IMR-90 (cell line): ENCODE data around the gene KRR1. TPM values are rescaled to one million over a fixed set of nuclear protein-coding genes. Genes with fewer than 3 reads are reported as not detected.

Experiments
- ATAC-seq: fragments of 200-7000 bp; cut with Tn5 transposase; 2 replicates; pipeline ENCODE4 v1.9.1; 2020; ENCODE audit warnings: low read depth, mild to moderate bottlenecking, moderate library complexity
- Bru-seq: library from RNA; stranded (reverse); fragments of 400-500 nt; gene quantifications from one replicate; lab custom pipeline; 2021; lab: Mats Ljungman, UMichigan
- BruChase-seq, 2 experiments: library from RNA; stranded (reverse); fragments of 400-500 nt; gene quantifications; one replicate each; lab custom pipeline; 2021; lab: Mats Ljungman, UMichigan
- BruUV-seq: library from RNA; stranded (reverse); fragments of 400-500 nt; replicated peaks from 2 replicates; lab custom pipeline; 2021; lab: Mats Ljungman, UMichigan
- CTCF ChIA-PET: fragments of 300-600 bp; formaldehyde crosslinking; extraction: SDS; loops from one replicate; lab custom pipeline; 2021; ENCODE audit warnings: antibody characterized with exemption; lab: Yijun Ruan, JAX
- POLR2A ChIA-PET: fragments of 300-600 bp; sonication (Branson Sonifier 250); formaldehyde crosslinking; loops from one replicate; lab custom pipeline; 2022; ENCODE audit warnings: antibody characterized with exemption; ENCODE audit not compliant: unreplicated experiment; lab: Charles Lee
- DNase-seq: peaks from one replicate; pipeline ENCODE4 v3.0.0; 2013
- H2AFZ ChIP-seq: replicated peaks from 2 replicates; pipeline ENCODE3; 2013; ENCODE audit warnings: low read length, mild to moderate bottlenecking; ENCODE audit not compliant: poor library complexity
- H2AK5ac ChIP-seq: 2 replicates; pipeline ENCODE4 v1.6.1; 2013; ENCODE audit warnings: low read depth, low read length, inconsistent platforms
- H2AK9ac ChIP-seq: replicated peaks from 2 replicates; pipeline ENCODE3; 2013; ENCODE audit warnings: mild to moderate bottlenecking, low read depth, low read length, moderate library complexity; ENCODE audit not compliant: poor library complexity
- H2BK120ac ChIP-seq: 2 replicates; pipeline ENCODE4 v1.6.1; 2013; ENCODE audit warnings: low read depth, low read length, inconsistent platforms
- H2BK15ac ChIP-seq: 3 replicates; pipeline ENCODE4 v1.6.1; 2013; ENCODE audit warnings: low read depth, low read length, inconsistent platforms
- H2BK20ac ChIP-seq: 2 replicates; pipeline ENCODE4 v1.6.1; 2013; ENCODE audit warnings: low read depth, mild to moderate bottlenecking, inconsistent platforms, low read length, moderate library complexity
- H2BK5ac ChIP-seq: 2 replicates; pipeline ENCODE4 v1.6.1; 2013; ENCODE audit warnings: mild to moderate bottlenecking, low read depth, low read length, inconsistent platforms; ENCODE audit not compliant: poor library complexity, severe bottlenecking
- H3K14ac ChIP-seq: replicated peaks from 2 replicates; pipeline ENCODE4 v1.6.1; 2013; ENCODE audit warnings: low read depth, low read length, inconsistent platforms
- H3K18ac ChIP-seq: 2 replicates; pipeline ENCODE4 v1.6.1; 2013; ENCODE audit warnings: low read depth, low read length, control low read depth
- H3K23ac ChIP-seq: 2 replicates; pipeline ENCODE4 v1.6.1; 2013; ENCODE audit warnings: low read depth, low read length, inconsistent platforms
- H3K27ac ChIP-seq: 2 replicates; pipeline ENCODE4 v1.5.1; 2013; ENCODE audit warnings: mild to moderate bottlenecking, control low read depth, low read length; ENCODE audit not compliant: insufficient read depth
- H3K27me3 ChIP-seq: 2 replicates; pipeline ENCODE4 v1.6.1; 2013; ENCODE audit warnings: low read length; ENCODE audit not compliant: control insufficient read depth, insufficient read depth
- H3K36me3 ChIP-seq: 2 replicates; pipeline ENCODE4 v1.6.1; 2013; ENCODE audit warnings: low read length, mixed read lengths; ENCODE audit not compliant: control insufficient read depth, insufficient read depth
- H3K4ac ChIP-seq: 2 replicates; pipeline ENCODE4 v1.6.1; 2013; ENCODE audit warnings: low read depth, low read length, inconsistent platforms
- H3K4me1 ChIP-seq: 2 replicates; pipeline ENCODE4 v1.6.1; 2013; ENCODE audit warnings: low read length, mixed read lengths; ENCODE audit not compliant: control insufficient read depth, insufficient read depth
- H3K4me2 ChIP-seq: 2 replicates; pipeline ENCODE4 v1.6.1; 2013; ENCODE audit warnings: low read depth, mild to moderate bottlenecking, control low read depth, low read length, moderate library complexity
- H3K4me3 ChIP-seq: 2 replicates; pipeline ENCODE4 v1.5.1; 2013; ENCODE audit warnings: low read depth, mild to moderate bottlenecking, control low read depth, low read length, moderate library complexity; ENCODE audit not compliant: insufficient read depth
- H3K56ac ChIP-seq: 2 replicates; pipeline ENCODE4 v1.6.1; 2013; ENCODE audit warnings: low read length, inconsistent platforms; ENCODE audit not compliant: insufficient read depth; ENCODE audit errors: extremely low read depth
- H3K79me1 ChIP-seq, 2 experiments: 2 replicates each; pipeline ENCODE4 v1.6.1; 2013; ENCODE audit warnings: low read length in 2 of 2, inconsistent platforms in 1 of 2, low read depth in 1 of 2
- H3K9ac ChIP-seq: 2 replicates; pipeline ENCODE4 v1.6.1; 2013; ENCODE audit warnings: low read depth, low read length, control low read depth
- H3K9me1 ChIP-seq: 2 replicates; pipeline ENCODE4 v1.6.1; 2013; ENCODE audit warnings: low read length, inconsistent platforms; ENCODE audit not compliant: insufficient read depth
- H3K9me3 ChIP-seq: 2 replicates; pipeline ENCODE4 v1.6.1; 2013; ENCODE audit warnings: low read length; ENCODE audit not compliant: control insufficient read depth, insufficient read depth
- H4K20me1 ChIP-seq: 2 replicates; pipeline ENCODE4 v1.6.1; 2013; ENCODE audit warnings: low read length, inconsistent platforms; ENCODE audit not compliant: insufficient read depth
- H4K5ac ChIP-seq: 2 replicates; pipeline ENCODE4 v1.6.1; 2013; ENCODE audit warnings: mild to moderate bottlenecking, low read depth, low read length, control low read depth
- H4K8ac ChIP-seq, 2 experiments: 2 replicates each; pipeline ENCODE4 v1.6.1; 2013; ENCODE audit warnings: low read depth in 2 of 2, low read length in 2 of 2, control low read depth in 1 of 2, inconsistent platforms in 1 of 2
- H4K91ac ChIP-seq: 2 replicates; pipeline ENCODE4 v1.6.1; 2013; ENCODE audit warnings: low read depth, low read length, inconsistent platforms; ENCODE audit not compliant: insufficient read depth
- FOS ChIP-seq: fragments of 150-350 bp; IDR thresholded peaks from 2 replicates; pipeline ENCODE4 v1.6.1; 2016; ENCODE audit warnings: low read depth, low read length
- MAZ ChIP-seq: IDR thresholded peaks from 2 replicates; pipeline ENCODE4 v1.6.1; 2012; ENCODE audit warnings: low read depth, mild to moderate bottlenecking, low read length, improper control_type of control experiment, moderate library complexity, borderline replicate concordance
- NFE2L2 ChIP-seq: fragments of 150-350 bp; IDR thresholded peaks from 2 replicates; pipeline ENCODE4 v1.6.1; 2016; ENCODE audit warnings: low read depth, mild to moderate bottlenecking, low read length
- POLR2A ChIP-seq: IDR thresholded peaks from 2 replicates; pipeline ENCODE4 v1.6.1; 2012; ENCODE audit warnings: mild to moderate bottlenecking, low read depth, low read length
- RCOR1 ChIP-seq: IDR thresholded peaks from 2 replicates; pipeline ENCODE4 v1.6.1; 2012; ENCODE audit warnings: mild to moderate bottlenecking, low read length, improper control_type of control experiment; ENCODE audit not compliant: insufficient replicate concordance
- RFX5 ChIP-seq: IDR thresholded peaks from 2 replicates; pipeline ENCODE4 v1.8.0; 2012; ENCODE audit warnings: low read depth, mild to moderate bottlenecking, low read length, moderate library complexity
- WGBS, 2 experiments: methylation state at CpG; one replicate each; pipeline versions ENCODE4 v1.1.5 to v1.1.7; 2013; ENCODE audit warnings: missing lambda C conversion rate in 2 of 2; ENCODE audit not compliant: insufficient read length in 1 of 2; ENCODE audit errors: extremely low coverage in 2 of 2; 5-methylcytosine and 5-hydroxymethylcytosine counted together
- dilution Hi-C: fragments of 300-500 bp; cut with HindIII; formaldehyde crosslinking; loops from one replicate; pipeline ENCODE4 v1.14.3; 2018; ENCODE audit warnings: low sequenced_read_pairs; ENCODE audit not compliant: unreplicated experiment
- in situ Hi-C: fragments of 300-500 bp; cut with MboI; formaldehyde crosslinking; loops from 3 replicates; pipeline ENCODE4 v1.14.3; 2019; ENCODE audit warnings: low sequenced_read_pairs, inconsistent platforms, mixed read lengths
- intact Hi-C: fragments of 100-400 bp; cut with micrococcal nuclease; formaldehyde crosslinking; loops from 2 replicates; pipeline ENCODE4 v1.10.0; 2022
- long read RNA-seq: library from polyadenylated mRNA; unstranded; transcript quantifications from one replicate; pipeline ENCODE4 v2.0.0, GENCODE V29; 2021; ENCODE audit not compliant: unreplicated experiment
- polyA plus RNA-seq, 3 experiments: library from polyadenylated mRNA; depleted of rRNA; stranded (reverse); fragments of >200 nt; gene quantifications; 2 replicates each; pipeline ENCODE4 v1.2.3, GENCODE V29; 2012; ENCODE audit warnings: low replicate concordance in 1 of 3
- total RNA-seq: library from RNA; depleted of rRNA; stranded (reverse); fragments of >200 nt; gene quantifications from 2 replicates; pipeline ENCODE4 v1.2.3, GENCODE V29; 2012; rRNA removed
- TF ChIP-seq, protein P1 (sequence below): fragments of 150-350 bp; IDR thresholded peaks from 2 replicates; pipeline ENCODE4 v1.6.1; 2016; ENCODE audit warnings: low read depth, mild to moderate bottlenecking, low read length, moderate library complexity, borderline replicate concordance

The KRR1 gene
- total RNA-seq (31.4 and 40.0 TPM in 2 replicates), polyA plus RNA-seq (2012; rRNA removed) (16.1 and 18.3 TPM in 2 replicates), Bru-seq, nascent RNA (percentile 79 among the genes with signal in this experiment), BruChase-seq, experiment 1, labeled RNA remaining after a 6-hour chase (percentile 76 among the genes with signal in this experiment), BruChase-seq, experiment 2, labeled RNA remaining after a 2-hour chase (percentile 86 among the genes with signal in this experiment)
- 0.74 and 1.2 TPM in 2 replicates for polyA plus RNA-seq (2012; cell fraction: cytosol; rRNA removed)
- polyA plus RNA-seq (2012; cell fraction: nucleus; rRNA removed; ENCODE audit: low replicate concordance) = 0.94 and 13.1 TPM in 2 replicates
- long read RNA-seq, full-length matches to known transcripts = 16 of 30 reads
- long read RNA-seq, partial matches to known transcripts = 4 of 30 reads
- long read RNA-seq, other reads (novel, unspliced or antisense) = 10 of 30 reads

- Histone ChIP-seq H2BK15ac (peak within 1 kb of the TSS; percentile 83; the same call in 2 of the 3 replicates), H4K91ac (peak within 1 kb of the TSS; percentile 83), H2AK9ac (peak within 1 kb of the TSS; percentile 56), H4K8ac (peak within 1 kb of the TSS; percentile 80 to 99), H3K9me3 (no peaks in the 10 kb centered on the region), H3K4ac (peak within 1 kb of the TSS; percentile 87), H3K27ac (peak within 1 kb of the TSS; percentile 66), H3K4me2 (peak within 1 kb of the TSS; percentile 83), H2BK120ac (peak within 1 kb of the TSS; percentile 67; the same call in 1 of the 2 replicates), H3K27me3 (no peaks in the 10 kb centered on the region), H3K4me3 (peak within 1 kb of the TSS; percentile 60), H4K5ac (peak within 1 kb of the TSS; percentile 81), H2AK5ac (peak within 1 kb of the TSS; percentile 65), H2AFZ (peak within 1 kb of the TSS; percentile 83), H3K36me3 (peaks cover 5% of the 10 kb centered on the region), H3K56ac (peak within 1 kb of the TSS; percentile 95), H3K9me1 (no peaks in the 10 kb centered on the region), H3K18ac (peak within 1 kb of the TSS; percentile 33), H2BK20ac (peak within 1 kb of the TSS; percentile 40), H3K79me1 (peaks cover 0 to 15% of the 10 kb centered on the region in 2 experiments; a peak in 3 of 4 replicates), H2BK5ac (peak within 1 kb of the TSS; percentile 69), H3K4me1 (0 out of 2 replicates have a peak, but pooled peaks cover 1% of the 10 kb centered on the region), H3K23ac (peak within 1 kb of the TSS; percentile 98), H3K14ac (peak within 1 kb of the TSS; percentile 97), H4K20me1 (no peaks in the 10 kb centered on the region), H3K9ac (peak within 1 kb of the TSS; percentile 85)
- TF ChIP-seq RCOR1 = no peak
- peak; percentile 76 for TF ChIP-seq POLR2A
- TF ChIP-seq FOS = no peak
- peak; percentile 9; the same call in 1 of the 2 replicates for TF ChIP-seq NFE2L2
- TF ChIP-seq, protein P1, sequence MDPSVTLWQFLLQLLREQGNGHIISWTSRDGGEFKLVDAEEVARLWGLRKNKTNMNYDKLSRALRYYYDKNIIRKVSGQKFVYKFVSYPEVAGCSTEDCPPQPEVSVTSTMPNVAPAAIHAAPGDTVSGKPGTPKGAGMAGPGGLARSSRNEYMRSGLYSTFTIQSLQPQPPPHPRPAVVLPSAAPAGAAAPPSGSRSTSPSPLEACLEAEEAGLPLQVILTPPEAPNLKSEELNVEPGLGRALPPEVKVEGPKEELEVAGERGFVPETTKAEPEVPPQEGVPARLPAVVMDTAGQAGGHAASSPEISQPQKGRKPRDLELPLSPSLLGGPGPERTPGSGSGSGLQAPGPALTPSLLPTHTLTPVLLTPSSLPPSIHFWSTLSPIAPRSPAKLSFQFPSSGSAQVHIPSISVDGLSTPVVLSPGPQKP = no peak
- peak; percentile 20; the same call in 1 of the 2 replicates for TF ChIP-seq MAZ
- TF ChIP-seq RFX5 = no peak
- in situ Hi-C loops = no loop called here
- CTCF ChIA-PET = interaction anchor here (0.8 kb wide), 1 partner anchor 14 kb away, joined by 3 read pairs; no protein-coding TSS in a partner anchor
- DNase-seq = peak; percentile 99
- 0% methylated on average over 18 of the region's 47 CpGs; no CpG with 5 or more reads in 1 of the 2 experiments for WGBS, 2 experiments
- peak; percentile 97 for ATAC-seq
- intact Hi-C loops = loop anchor here (5.0 to 10.0 kb wide), 2 partner anchors 311 to 943 kb away; no protein-coding TSS in a partner anchor
- BruUV-seq = no TSS peak
- dilution Hi-C loops = no loop called here
- POLR2A ChIA-PET = interaction anchor here (1.2 kb wide), 1 partner anchor 520 kb away, joined by 4 read pairs; the partner anchor contains the start of gene PHLDA1
Observed at GRCh38 chr12:75511116-75512048, at the start of gene KRR1. Gene KRR1, minus strand, starts transcription at chr12:75511609. Its CDS starts 12 bp downstream, at chr12:75511597.
